Measurements from ENCODE around the gene TOMM40.
"Not testable (repeated sequence)": the region's sequence is repeated elsewhere in the genome, so short reads cannot be mapped to it uniquely, and the experiment has no call there.

Gene TOMM40

GRCh38 chr19:44879309-44880065, 11.6 kb upstream of the TOMM40 start:
- no peak for DNase-seq (ENCODE audit: low spot score)
- peak overlapping the region; percentile 31 for H3K27ac ChIP-seq
- ChIA-PET POLR2A (ENCODE audit: low non-redundant PET) (no interaction called here), CTCF (interaction anchor here (1.0 kb wide), 1 partner anchor 10 kb away, joined by 6 read pairs; no protein-coding TSS in a partner anchor)
- TF ChIP-seq CTCF (conservative IDR thresholded peaks at IDR 0.05; ENCODE audit: low read depth), result no peak

GRCh38 chr19:44882063-44882462, 9.0 kb upstream of the TOMM40 start:
- TF ChIP-seq CTCF (conservative IDR thresholded peaks at IDR 0.05; ENCODE audit: low read depth), result no peak
- ChIA-PET CTCF (interaction anchor here (1.2 kb wide), 1 partner anchor 8 kb away, joined by 3 read pairs; no protein-coding TSS in a partner anchor), POLR2A (ENCODE audit: low non-redundant PET) (no interaction called here)
- DNase-seq (ENCODE audit: low spot score), result no peak
- no peak overlapping the region for H3K27ac ChIP-seq

GRCh38 chr19:44882619-44883397, 8.2 kb upstream of the TOMM40 start:
- DNase-seq (ENCODE audit: low spot score); H3K27ac ChIP-seq; POLR2A ChIA-PET (ENCODE audit: low non-redundant PET); CTCF ChIA-PET: not testable (repeated sequence)

- no peak for TF ChIP-seq CTCF (conservative IDR thresholded peaks at IDR 0.05; ENCODE audit: low read depth)
- no peak for DNase-seq (ENCODE audit: low spot score)
- POLR2A ChIA-PET (ENCODE audit: low non-redundant PET), result interaction anchor here (0.6 kb wide), 1 partner anchor 85 kb away, joined by 4 read pairs; no protein-coding TSS in a partner anchor
- CTCF ChIA-PET, result interaction anchor here (0.7 to 1.0 kb wide), 3 partner anchors 14 to 160 kb away, joined by 3 to 4 read pairs (median 3); no protein-coding TSS in a partner anchor
- H3K27ac ChIP-seq, result no peak overlapping the region; the same call in 1 of the 2 replicates
Observed at GRCh38 chr19:44883922-44884321, 7.1 kb upstream of the TOMM40 start.

- POLR2A ChIA-PET (ENCODE audit: low non-redundant PET), result no interaction called here
- CTCF ChIA-PET, result interaction anchor here (0.9 kb wide), 1 partner anchor 160 kb away, joined by 3 read pairs; no protein-coding TSS in a partner anchor
- no peak overlapping the region for H3K27ac ChIP-seq
- TF ChIP-seq CTCF (conservative IDR thresholded peaks at IDR 0.05; ENCODE audit: low read depth), result no peak
- no peak for DNase-seq (ENCODE audit: low spot score)
Observed at GRCh38 chr19:44884566-44884965, 6.5 kb upstream of the TOMM40 start.

GRCh38 chr19:44886141-44886540, 4.9 kb upstream of the TOMM40 start:
- DNase-seq (ENCODE audit: low spot score), result no peak
- ChIA-PET POLR2A (ENCODE audit: low non-redundant PET) (no interaction called here), CTCF (no interaction called here)
- H3K27ac ChIP-seq, result peak overlapping the region; percentile 12
- no peak for TF ChIP-seq CTCF (conservative IDR thresholded peaks at IDR 0.05; ENCODE audit: low read depth)
